HFF-Myc (cell line): Measurements from ENCODE around the gene NNT.

Experiments
- DNase-seq: peaks from one replicate; pipeline ENCODE4 v3.0.0-alpha.2; 2011; ENCODE audit warnings: low read depth; ENCODE audit errors: extremely low read depth
- H3K4me3 ChIP-seq: replicated peaks from 2 replicates; pipeline ENCODE4 v1.5.1; 2011; ENCODE audit warnings: low read depth, mild to moderate bottlenecking, control low read depth, low read length
- CTCF ChIP-seq: IDR thresholded peaks from 2 replicates; pipeline ENCODE4 v1.5.1; 2012; ENCODE audit warnings: mild to moderate bottlenecking, low read depth, low read length, control low read depth; ENCODE audit errors: missing control alignments

Gene NNT

GRCh38 chr5:43750809-43751208, 147.8 kb downstream of the NNT start:
- DNase-seq, result no peak
- no peak overlapping the region for H3K4me3 ChIP-seq
- no peak for TF ChIP-seq CTCF

DNA sequence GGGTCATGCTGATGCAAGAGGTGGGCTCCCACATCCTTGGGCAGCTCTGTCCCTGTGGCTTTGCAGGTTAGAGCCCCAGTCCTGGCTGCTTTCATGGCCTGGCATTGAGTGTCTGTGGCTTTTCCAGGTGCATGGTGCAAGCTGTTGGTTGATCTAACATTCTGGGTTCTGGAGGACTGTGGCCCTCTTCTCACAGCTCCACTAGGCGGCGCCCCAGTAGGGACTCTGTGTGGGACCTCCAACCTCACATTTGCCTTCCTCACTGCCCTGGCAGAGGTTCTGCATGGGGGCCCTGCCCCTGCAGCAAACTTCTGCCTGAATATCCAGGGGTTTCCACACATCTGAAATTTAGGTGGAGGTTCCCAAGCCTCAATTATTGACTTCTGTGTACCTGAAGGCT, 150.1 kb downstream of the NNT start:
- TF ChIP-seq CTCF, result peak; percentile 10
- no peak overlapping the region for H3K4me3 ChIP-seq
- no peak for DNase-seq
